ENCODE measurements around the gene BCL10. TPM values are rescaled to one million over a fixed set of nuclear protein-coding genes. Genes with fewer than 3 reads are reported as not detected.

Gene BCL10
- total RNA-seq, 1 experiment from 2014 or later = 24.2 TPM

DNA sequence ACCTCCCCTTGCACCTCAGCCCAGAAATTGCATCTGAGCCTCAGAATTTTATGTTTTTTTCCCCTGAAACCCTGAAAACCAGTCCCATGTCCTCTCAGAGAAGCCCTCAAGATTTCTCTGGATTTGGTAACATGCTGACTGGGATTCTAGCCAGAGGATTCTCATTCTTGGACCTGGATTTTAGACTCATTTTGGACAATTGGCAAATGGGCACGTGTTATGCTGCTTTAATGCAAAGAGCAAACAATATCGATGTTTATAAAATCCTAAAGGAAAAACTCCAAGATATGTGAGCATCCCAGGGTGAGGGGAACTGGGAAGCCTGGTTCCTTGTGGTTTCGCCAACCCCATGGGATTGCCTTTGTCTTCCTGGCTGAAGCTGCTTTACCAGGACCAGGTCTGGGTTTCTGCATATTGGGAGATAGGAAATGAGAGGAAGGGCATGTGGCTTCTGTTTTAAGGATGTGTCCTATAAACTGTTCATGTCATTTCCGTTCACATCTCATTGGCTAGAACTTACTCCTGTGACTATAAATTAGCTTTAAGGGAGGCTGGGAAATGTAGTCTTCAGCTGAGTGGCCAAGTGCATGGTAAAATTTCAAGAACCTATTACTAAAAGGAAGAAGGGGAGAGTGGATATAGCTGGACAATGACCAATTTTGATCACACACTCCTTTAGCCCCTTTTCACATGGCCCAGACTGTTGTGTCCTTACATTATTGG, 27.2 kb upstream of the BCL10 start:
- TF ChIP-seq CREM (CRISPR knock-in tag; IDR thresholded peaks at IDR 0.05) = no peak
- no peak for TF ChIP-seq ZNF416 (CRISPR knock-in tag; IDR thresholded peaks at IDR 0.05)
- peak; percentile 49; the same call in 1 of the 2 replicates for TF ChIP-seq NFYB (CRISPR knock-in tag; conservative IDR thresholded peaks at IDR 0.05; ENCODE audit: low read depth)
- TF ChIP-seq, protein P1, sequence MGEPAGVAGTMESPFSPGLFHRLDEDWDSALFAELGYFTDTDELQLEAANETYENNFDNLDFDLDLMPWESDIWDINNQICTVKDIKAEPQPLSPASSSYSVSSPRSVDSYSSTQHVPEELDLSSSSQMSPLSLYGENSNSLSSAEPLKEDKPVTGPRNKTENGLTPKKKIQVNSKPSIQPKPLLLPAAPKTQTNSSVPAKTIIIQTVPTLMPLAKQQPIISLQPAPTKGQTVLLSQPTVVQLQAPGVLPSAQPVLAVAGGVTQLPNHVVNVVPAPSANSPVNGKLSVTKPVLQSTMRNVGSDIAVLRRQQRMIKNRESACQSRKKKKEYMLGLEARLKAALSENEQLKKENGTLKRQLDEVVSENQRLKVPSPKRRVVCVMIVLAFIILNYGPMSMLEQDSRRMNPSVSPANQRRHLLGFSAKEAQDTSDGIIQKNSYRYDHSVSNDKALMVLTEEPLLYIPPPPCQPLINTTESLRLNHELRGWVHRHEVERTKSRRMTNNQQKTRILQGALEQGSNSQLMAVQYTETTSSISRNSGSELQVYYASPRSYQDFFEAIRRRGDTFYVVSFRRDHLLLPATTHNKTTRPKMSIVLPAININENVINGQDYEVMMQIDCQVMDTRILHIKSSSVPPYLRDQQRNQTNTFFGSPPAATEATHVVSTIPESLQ (CRISPR knock-in tag; IDR thresholded peaks at IDR 0.05) = no peak
- ATAC-seq (no peak), DNase-seq (ENCODE audit: low spot score) (no peak)
- CTCF ChIA-PET = no interaction called here
- peaks cover 9% of the 10 kb centered on the region for H3K4me1 Mint-ChIP-seq
- no peaks in the 10 kb centered on the region for H3K36me3 Mint-ChIP-seq
- no peak overlapping the region for H3K27ac Mint-ChIP-seq
- H3K4me3 Mint-ChIP-seq = no peak overlapping the region
- peaks cover 3% of the 10 kb centered on the region; the same call in 1 of the 2 replicates for H3K27me3 Mint-ChIP-seq (ENCODE audit: low read depth)
- no peaks in the 10 kb centered on the region for H3K9me3 Mint-ChIP-seq
- POLR2A ChIA-PET = no interaction called here

DNA sequence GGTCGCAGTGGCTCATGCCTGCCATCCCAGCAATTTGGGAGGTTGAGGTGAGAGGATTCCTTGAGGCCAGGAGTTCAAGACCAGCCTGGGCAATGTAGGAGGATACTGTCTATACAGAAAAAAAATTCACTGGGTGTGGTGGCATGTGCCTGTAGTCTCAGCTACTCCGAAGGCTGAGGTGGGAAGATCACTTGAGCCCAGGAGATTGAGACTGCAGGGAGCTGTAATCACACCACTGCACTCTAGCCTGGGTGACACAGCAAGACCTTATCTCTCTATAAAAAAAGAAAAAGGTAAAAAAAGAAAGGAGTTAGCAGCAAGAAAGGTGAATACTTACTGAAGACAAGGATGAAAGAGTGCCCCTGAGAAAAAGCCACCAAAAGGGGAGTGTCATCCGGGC, 23.7 kb upstream of the BCL10 start:
- no peak for TF ChIP-seq MXD4 (CRISPR knock-in tag; IDR thresholded peaks at IDR 0.05; ENCODE audit: borderline replicate concordance)
- ATAC-seq (no peak), DNase-seq (ENCODE audit: low spot score) (no peak)
- Mint-ChIP-seq H3K4me1 (peaks cover 9% of the 10 kb centered on the region), H3K36me3 (no peaks in the 10 kb centered on the region), H3K9me3 (no peaks in the 10 kb centered on the region), H3K4me3 (no peak overlapping the region), H3K27ac (no peak overlapping the region), H3K27me3 (ENCODE audit: low read depth) (peaks cover 3% of the 10 kb centered on the region; the same call in 1 of the 2 replicates)
- POLR2A ChIA-PET = no interaction called here
- CTCF ChIA-PET = no interaction called here

DNA sequence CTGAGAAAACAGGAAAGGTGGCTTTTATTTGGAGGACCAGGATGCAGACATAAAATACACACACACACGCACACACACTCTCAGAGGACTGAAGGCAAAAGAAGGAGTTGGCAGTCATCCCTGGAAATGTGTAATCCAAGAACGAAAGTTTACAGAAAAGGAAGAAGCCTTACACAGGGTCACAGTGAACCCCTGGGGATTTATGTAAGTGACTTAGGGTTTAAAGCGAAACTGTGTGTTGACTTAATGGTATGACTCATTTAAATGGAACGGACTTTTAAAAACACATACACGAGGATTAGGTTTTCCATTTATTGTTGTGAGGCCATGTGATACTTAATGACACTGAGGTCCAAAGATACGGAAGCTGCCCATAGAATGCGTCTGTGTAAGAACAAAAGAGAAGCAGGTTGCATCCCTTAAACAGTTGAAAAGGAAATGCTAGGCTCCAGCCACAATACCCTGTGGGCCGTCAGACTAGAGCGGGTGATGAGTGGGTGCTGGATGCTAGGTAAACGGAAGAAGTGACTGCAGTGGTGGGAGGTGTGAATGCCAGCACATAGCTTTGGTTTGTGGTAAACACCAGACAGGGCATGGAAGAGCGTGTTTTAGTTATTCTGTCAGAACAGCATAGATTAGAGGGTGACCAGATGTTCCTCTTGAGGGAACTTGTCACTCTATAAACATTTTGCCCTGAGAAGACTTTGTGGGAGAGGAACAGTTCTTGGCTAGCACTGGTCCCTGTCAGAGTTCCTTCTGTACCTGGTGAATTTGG, 21.6 kb upstream of the BCL10 start:
- Mint-ChIP-seq H3K36me3 (no peaks in the 10 kb centered on the region), H3K27ac (no peak overlapping the region), H3K9me3 (no peaks in the 10 kb centered on the region), H3K4me3 (no peak overlapping the region), H3K4me1 (peaks cover 9% of the 10 kb centered on the region), H3K27me3 (ENCODE audit: low read depth) (peaks cover 3% of the 10 kb centered on the region; the same call in 1 of the 2 replicates)
- ChIA-PET CTCF (interaction anchor here (1.3 to 1.4 kb wide), 2 partner anchors 10 to 39 kb away, joined by 5 to 6 read pairs; partner anchors contain the start of gene C1orf52), POLR2A (no interaction called here)
- ATAC-seq (peak; percentile 43), DNase-seq (ENCODE audit: low spot score) (no peak)
- TF ChIP-seq GABPB1 (CRISPR knock-in tag; IDR thresholded peaks at IDR 0.05) = 0 out of 2 replicates have a peak, but pooled peaks have one; percentile 10
- TF ChIP-seq, protein P2, sequence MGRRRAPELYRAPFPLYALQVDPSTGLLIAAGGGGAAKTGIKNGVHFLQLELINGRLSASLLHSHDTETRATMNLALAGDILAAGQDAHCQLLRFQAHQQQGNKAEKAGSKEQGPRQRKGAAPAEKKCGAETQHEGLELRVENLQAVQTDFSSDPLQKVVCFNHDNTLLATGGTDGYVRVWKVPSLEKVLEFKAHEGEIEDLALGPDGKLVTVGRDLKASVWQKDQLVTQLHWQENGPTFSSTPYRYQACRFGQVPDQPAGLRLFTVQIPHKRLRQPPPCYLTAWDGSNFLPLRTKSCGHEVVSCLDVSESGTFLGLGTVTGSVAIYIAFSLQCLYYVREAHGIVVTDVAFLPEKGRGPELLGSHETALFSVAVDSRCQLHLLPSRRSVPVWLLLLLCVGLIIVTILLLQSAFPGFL (CRISPR knock-in tag; IDR thresholded peaks at IDR 0.05; ENCODE audit: borderline replicate concordance) = no peak

DNA sequence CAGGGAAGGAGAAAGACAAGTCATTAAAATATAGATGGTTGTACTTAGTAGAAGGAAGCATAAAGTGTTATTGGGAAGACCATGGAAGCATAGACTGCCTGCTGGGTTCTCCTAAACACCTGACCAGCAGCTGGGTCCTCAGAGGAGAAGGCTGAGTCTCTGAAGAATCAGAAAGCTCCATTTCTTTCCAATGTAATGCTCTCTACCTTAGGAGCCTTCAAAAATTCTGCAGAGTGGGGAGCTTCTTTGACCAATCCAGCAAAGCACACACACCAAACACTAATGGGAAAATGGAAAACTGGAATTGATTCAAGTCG, 21.1 kb upstream of the BCL10 start:
- no peak for DNase-seq (ENCODE audit: low spot score)
- Mint-ChIP-seq H3K27ac (no peak overlapping the region), H3K36me3 (no peaks in the 10 kb centered on the region), H3K9me3 (no peaks in the 10 kb centered on the region), H3K4me3 (no peak overlapping the region), H3K27me3 (ENCODE audit: low read depth) (no peaks in the 10 kb centered on the region; the same call in 1 of the 2 replicates), H3K4me1 (peaks cover 9% of the 10 kb centered on the region)
- no peak for ATAC-seq
- ChIA-PET POLR2A (no interaction called here), CTCF (interaction anchor here (1.3 to 1.4 kb wide), 2 partner anchors 11 to 38 kb away, joined by 5 to 6 read pairs; partner anchors contain the start of gene C1orf52)
- TF ChIP-seq, protein P3, sequence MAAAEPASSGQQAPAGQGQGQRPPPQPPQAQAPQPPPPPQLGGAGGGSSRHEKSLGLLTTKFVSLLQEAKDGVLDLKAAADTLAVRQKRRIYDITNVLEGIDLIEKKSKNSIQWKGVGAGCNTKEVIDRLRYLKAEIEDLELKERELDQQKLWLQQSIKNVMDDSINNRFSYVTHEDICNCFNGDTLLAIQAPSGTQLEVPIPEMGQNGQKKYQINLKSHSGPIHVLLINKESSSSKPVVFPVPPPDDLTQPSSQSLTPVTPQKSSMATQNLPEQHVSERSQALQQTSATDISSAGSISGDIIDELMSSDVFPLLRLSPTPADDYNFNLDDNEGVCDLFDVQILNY (CRISPR knock-in tag; IDR thresholded peaks at IDR 0.05) = no peak
- TF ChIP-seq, protein P4, sequence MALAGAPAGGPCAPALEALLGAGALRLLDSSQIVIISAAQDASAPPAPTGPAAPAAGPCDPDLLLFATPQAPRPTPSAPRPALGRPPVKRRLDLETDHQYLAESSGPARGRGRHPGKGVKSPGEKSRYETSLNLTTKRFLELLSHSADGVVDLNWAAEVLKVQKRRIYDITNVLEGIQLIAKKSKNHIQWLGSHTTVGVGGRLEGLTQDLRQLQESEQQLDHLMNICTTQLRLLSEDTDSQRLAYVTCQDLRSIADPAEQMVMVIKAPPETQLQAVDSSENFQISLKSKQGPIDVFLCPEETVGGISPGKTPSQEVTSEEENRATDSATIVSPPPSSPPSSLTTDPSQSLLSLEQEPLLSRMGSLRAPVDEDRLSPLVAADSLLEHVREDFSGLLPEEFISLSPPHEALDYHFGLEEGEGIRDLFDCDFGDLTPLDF (CRISPR knock-in tag; IDR thresholded peaks at IDR 0.05) = no peak
- TF ChIP-seq, protein P5, sequence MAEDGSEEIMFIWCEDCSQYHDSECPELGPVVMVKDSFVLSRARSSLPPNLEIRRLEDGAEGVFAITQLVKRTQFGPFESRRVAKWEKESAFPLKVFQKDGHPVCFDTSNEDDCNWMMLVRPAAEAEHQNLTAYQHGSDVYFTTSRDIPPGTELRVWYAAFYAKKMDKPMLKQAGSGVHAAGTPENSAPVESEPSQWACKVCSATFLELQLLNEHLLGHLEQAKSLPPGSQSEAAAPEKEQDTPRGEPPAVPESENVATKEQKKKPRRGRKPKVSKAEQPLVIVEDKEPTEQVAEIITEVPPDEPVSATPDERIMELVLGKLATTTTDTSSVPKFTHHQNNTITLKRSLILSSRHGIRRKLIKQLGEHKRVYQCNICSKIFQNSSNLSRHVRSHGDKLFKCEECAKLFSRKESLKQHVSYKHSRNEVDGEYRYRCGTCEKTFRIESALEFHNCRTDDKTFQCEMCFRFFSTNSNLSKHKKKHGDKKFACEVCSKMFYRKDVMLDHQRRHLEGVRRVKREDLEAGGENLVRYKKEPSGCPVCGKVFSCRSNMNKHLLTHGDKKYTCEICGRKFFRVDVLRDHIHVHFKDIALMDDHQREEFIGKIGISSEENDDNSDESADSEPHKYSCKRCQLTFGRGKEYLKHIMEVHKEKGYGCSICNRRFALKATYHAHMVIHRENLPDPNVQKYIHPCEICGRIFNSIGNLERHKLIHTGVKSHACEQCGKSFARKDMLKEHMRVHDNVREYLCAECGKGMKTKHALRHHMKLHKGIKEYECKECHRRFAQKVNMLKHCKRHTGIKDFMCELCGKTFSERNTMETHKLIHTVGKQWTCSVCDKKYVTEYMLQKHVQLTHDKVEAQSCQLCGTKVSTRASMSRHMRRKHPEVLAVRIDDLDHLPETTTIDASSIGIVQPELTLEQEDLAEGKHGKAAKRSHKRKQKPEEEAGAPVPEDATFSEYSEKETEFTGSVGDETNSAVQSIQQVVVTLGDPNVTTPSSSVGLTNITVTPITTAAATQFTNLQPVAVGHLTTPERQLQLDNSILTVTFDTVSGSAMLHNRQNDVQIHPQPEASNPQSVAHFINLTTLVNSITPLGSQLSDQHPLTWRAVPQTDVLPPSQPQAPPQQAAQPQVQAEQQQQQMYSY (CRISPR knock-in tag; IDR thresholded peaks at IDR 0.05) = no peak
- no peak for TF ChIP-seq ZBTB21 (CRISPR knock-in tag; IDR thresholded peaks at IDR 0.05; ENCODE audit: borderline replicate concordance)
- TF ChIP-seq, protein P6, sequence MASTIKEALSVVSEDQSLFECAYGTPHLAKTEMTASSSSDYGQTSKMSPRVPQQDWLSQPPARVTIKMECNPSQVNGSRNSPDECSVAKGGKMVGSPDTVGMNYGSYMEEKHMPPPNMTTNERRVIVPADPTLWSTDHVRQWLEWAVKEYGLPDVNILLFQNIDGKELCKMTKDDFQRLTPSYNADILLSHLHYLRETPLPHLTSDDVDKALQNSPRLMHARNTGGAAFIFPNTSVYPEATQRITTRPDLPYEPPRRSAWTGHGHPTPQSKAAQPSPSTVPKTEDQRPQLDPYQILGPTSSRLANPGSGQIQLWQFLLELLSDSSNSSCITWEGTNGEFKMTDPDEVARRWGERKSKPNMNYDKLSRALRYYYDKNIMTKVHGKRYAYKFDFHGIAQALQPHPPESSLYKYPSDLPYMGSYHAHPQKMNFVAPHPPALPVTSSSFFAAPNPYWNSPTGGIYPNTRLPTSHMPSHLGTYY (CRISPR knock-in tag; IDR thresholded peaks at IDR 0.05) = no peak
- TF ChIP-seq NFYB (CRISPR knock-in tag; conservative IDR thresholded peaks at IDR 0.05; ENCODE audit: low read depth) = no peak
- TF ChIP-seq JAZF1 (CRISPR knock-in tag; IDR thresholded peaks at IDR 0.05) = no peak

Measured in WTC11 (cell line).